Measurements from ENCODE around the gene SPANXA1.
"Not testable (repeated sequence)": the region's sequence is repeated elsewhere in the genome, so short reads cannot be mapped to it uniquely, and the experiment has no call there.

The SPANXA1 gene, protein sequence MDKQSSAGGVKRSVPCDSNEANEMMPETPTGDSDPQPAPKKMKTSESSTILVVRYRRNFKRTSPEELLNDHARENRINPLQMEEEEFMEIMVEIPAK

DNA sequence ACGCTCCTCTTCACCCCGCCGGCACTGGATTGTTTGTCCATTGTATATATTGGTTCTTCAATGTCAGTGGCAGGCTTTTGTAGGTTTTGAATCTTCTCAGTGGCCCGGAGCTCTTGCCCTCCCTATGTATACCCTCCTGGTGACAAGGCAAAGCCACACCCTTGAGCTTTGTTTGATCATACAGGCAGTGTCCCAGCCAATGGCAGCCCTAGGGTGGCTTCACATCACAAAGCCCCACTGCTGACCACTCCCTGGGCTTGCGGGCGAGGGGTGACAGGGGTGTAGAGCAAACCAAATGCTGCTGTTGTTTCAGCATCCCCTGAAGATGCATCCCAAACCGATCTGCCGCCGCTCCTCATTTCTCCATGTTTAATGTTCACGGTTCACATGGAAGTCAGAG lies at the start of gene SPANXA1:
Gene SPANXA1 (minus strand): TSS at position 101 of the 400 bp plus-strand sequence. CDS start 60 bp downstream, at position 41.
- H3K9me3 ChIP-seq; H3K4me1 ChIP-seq; H3K36me3 ChIP-seq (replicated peaks); H3K4me3 ChIP-seq; DNase-seq (ENCODE audit: low spot score in 2 of 2); H3K27me3 ChIP-seq (ENCODE audit: low read depth); in situ Hi-C loops (cut with MboI; ENCODE audit: low sequenced_read_pairs): not testable (repeated sequence)

DNA sequence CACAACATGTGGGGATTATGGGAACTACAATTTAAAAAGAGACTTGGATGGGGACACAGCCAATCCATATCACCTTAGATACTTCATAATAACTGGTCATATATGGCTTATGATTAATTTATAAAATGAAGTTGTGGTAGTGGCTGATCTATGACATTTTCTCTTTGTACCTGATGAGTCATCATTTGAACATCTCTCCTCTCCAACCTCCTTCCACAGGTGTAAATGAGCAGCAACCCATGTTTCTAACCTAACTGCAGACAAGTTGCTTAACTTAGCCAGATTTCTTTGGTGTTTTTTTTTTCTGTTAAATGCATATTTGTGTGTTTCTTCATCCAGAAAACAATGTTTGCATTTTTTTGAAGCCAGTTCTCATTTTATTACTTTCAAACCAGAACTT lies 47.6 kb upstream of the SPANXA1 start:
- in situ Hi-C loops (cut with MboI; ENCODE audit: low sequenced_read_pairs), result no loop called here
- H3K4me1 ChIP-seq, result no peaks in the 10 kb centered on the region; the same call in 1 of the 2 replicates
- H3K9me3 ChIP-seq, result no peaks in the 10 kb centered on the region
- no peak overlapping the region for H3K4me3 ChIP-seq
- H3K36me3 ChIP-seq (replicated peaks), result no peaks in the 10 kb centered on the region
- H3K27me3 ChIP-seq (ENCODE audit: low read depth), result no peaks in the 10 kb centered on the region
- DNase-seq (ENCODE audit: low spot score in 2 of 2), result no peak

DNA sequence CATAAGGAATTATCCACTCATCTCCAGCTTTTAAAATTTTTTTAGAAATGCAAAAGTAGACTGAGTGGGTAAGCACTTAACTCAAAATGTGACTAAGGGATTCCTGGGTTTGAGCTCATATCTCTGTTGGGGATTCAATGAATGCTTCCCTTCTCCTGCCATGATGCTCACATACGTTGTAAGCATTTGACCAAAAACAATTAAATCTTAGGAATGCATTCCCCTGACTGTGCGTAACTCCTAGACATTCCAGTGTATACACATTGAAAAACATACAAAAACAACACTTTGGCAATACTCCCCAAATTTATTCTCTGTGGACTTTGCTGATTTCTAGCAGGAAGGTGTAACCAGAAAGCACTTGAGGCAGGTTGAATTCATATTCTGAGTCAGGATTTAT lies 34.8 kb upstream of the SPANXA1 start:
- no peak for DNase-seq (ENCODE audit: low spot score in 2 of 2)
- Histone ChIP-seq H3K9me3 (no peaks in the 10 kb centered on the region), H3K27me3 (ENCODE audit: low read depth) (no peaks in the 10 kb centered on the region), H3K36me3 (replicated peaks) (no peaks in the 10 kb centered on the region), H3K4me1 (no peaks in the 10 kb centered on the region), H3K4me3 (no peak overlapping the region)
- in situ Hi-C loops (cut with MboI; ENCODE audit: low sequenced_read_pairs), result no loop called here

DNA sequence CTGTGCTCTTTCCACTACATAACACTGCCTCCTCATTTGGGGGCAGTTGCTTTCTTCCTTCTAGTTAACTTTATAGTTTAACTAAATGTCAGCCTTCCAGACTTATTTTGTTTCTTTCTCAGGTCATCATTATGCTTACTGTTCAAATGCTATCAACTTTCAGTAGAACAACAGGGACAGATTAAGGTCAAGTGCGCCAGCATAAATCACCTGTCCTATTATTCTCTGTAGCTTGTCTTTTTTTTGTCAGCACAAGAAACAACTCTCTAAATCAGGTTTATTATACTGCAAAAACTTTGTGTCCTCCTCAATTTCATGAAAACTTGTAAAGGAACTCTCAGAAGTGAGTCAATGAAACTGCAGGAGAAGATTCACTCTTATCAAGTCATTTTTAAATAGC lies 24.6 kb upstream of the SPANXA1 start:
- no peak for DNase-seq (ENCODE audit: low spot score in 2 of 2)
- in situ Hi-C loops (cut with MboI; ENCODE audit: low sequenced_read_pairs), result no loop called here
- Histone ChIP-seq H3K4me3 (no peak overlapping the region), H3K4me1 (no peaks in the 10 kb centered on the region), H3K36me3 (replicated peaks) (no peaks in the 10 kb centered on the region), H3K9me3 (no peaks in the 10 kb centered on the region), H3K27me3 (ENCODE audit: low read depth) (no peaks in the 10 kb centered on the region)

DNA sequence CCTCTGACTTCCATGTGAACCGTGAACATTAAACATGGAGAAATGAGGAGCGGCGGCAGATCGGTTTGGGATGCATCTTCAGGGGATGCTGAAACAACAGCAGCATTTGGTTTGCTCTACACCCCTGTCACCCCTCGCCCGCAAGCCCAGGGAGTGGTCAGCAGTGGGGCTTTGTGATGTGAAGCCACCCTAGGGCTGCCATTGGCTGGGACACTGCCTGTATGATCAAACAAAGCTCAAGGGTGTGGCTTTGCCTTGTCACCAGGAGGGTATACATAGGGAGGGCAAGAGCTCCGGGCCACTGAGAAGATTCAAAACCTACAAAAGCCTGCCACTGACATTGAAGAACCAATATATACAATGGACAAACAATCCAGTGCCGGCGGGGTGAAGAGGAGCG lies 4.9 kb upstream of the SPANXA1 start, which contains the start of gene SPANXA2:
Gene SPANXA2 (plus strand): TSS at position 301 of the 400 bp plus-strand sequence. CDS start 60 bp downstream, at position 361.
- in situ Hi-C loops (cut with MboI; ENCODE audit: low sequenced_read_pairs); DNase-seq (ENCODE audit: low spot score in 2 of 2); H3K4me3 ChIP-seq; H3K36me3 ChIP-seq (replicated peaks); H3K4me1 ChIP-seq; H3K9me3 ChIP-seq; H3K27me3 ChIP-seq (ENCODE audit: low read depth): not testable (repeated sequence)

DNA sequence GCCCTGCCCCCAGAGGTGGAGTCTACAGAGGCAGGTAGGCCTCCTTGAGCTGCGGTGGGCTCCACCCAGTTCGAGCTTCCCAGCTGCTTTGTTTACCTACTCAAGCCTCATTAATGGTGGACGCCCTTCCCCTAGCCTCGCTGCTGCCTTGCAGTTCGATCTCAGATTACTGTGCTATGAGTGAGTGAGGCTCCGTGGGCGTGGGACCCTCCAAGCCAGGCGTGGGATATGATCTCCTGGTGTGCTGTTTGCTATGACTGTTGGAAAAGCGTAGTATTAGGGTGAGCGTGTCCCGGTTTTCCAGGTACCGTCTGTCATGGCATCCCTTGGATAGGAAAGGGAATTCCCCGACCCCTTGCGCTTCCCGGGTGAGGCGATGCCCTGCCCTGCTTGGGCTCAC lies 42.0 kb downstream of the SPANXA1 start:
- H3K4me3 ChIP-seq, result not testable (repeated sequence)

More for the DNA sequence above, 42.0 kb downstream of the SPANXA1 start:
- H3K9me3 ChIP-seq; in situ Hi-C loops (cut with MboI; ENCODE audit: low sequenced_read_pairs); DNase-seq (ENCODE audit: low spot score in 2 of 2); H3K27me3 ChIP-seq (ENCODE audit: low read depth); H3K36me3 ChIP-seq (replicated peaks); H3K4me1 ChIP-seq: not testable (repeated sequence)
